Stimulated activated CD8-positive, alpha-beta memory T cell treated with anti-CD3 and anti-CD28 coated beads, Interleukin-4, amount 100 ng/mL, for 24 hours (primary cell): Measurements from ENCODE around the gene TTC17.
"Not testable (repeated sequence)": the region's sequence is repeated elsewhere in the genome, so short reads cannot be mapped to it uniquely, and the experiment has no call there.

ENCODE experiments used
- DNase-seq: peaks from one replicate; pipeline ENCODE4 v3.0.0-alpha.2; 2020; ENCODE audit warnings: low read depth

Gene TTC17

DNA sequence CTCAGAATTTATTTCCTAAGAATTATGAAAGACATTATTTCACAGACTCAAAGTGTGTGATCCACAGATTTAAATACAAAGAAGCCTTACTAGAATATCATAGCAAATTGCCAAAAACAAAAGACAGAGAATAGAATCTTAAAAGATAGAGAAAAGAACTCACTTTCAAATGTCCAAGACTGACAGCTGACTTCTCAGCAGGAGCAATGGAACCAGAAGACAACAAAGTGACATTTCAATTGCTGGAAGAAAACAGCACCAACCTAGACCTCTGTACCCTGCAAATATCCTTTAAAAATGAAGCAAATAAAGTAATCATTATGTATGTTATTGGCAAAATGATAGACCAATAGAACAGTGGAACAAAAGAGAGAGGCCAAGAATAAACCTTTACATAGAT lies 109.2 kb downstream of the TTC17 start:
- DNase-seq = no peak

DNA sequence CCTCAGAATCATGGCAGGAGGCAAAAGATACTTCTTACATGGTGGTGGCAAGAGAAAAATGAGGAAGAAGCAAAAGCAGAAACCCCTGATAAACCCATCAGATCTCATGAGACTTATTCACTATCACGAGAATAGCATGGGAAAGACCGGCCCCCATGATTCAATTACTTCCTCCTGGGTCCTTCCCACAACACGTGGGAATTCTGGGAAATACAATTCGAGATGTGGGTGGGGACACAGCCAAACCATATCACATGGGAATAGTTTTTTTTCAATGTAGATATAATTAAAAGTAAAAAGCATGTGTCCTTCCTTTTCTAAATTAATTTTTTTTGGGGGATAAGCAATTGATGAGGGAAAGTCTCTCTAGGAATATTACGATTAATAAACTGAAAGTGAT lies 118.8 kb downstream of the TTC17 start:
- DNase-seq = not testable (repeated sequence)

GRCh38 chr11:43486141-43486540 lies 127.4 kb downstream of the TTC17 start:
- no peak for DNase-seq

GRCh38 chr11:43489869-43490465 lies 131.2 kb downstream of the TTC17 start:
- DNase-seq = no peak

DNA sequence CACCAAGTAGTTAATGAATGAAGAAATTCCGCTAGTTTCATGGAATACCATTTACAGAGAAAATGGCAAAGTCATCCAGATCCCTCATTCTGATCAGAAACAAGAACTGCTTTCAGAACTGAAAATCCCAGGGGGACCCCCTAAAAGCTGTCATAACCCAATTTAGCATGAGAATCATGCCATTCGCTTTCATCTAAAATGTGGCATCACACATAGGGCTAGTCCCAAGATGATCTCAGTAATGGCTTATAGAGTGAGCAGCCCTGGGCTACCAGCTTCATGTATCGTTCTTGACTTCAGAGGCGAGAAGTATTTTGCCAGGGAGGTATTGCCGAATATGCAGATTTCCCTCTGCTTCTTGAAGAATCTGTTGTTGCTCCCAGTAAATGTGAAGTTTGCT lies 134.0 kb downstream of the TTC17 start:
- DNase-seq = no peak

DNA sequence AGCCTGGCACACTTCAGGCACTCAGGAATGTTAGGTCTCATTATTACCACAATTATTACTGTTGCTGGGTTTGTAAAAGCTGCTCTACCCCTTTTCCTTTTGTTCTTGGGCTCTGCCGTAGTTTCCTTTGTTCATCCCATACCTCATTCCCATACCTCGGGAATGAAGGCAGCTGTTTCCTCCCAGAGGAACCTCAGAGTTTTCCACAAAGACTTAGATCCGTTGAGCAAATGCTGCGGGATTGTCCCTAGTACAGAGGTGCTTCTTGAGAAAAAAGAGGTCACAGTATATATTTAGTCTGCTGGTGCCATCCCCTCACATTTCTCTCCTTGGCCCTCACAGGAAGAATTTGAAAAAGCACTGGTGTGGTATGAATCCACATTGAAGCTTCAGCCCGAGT lies 134.7 kb downstream of the TTC17 start:
- no peak for DNase-seq

GRCh38 chr11:43497144-43497543 lies 138.4 kb downstream of the TTC17 start:
- DNase-seq = no peak

DNA sequence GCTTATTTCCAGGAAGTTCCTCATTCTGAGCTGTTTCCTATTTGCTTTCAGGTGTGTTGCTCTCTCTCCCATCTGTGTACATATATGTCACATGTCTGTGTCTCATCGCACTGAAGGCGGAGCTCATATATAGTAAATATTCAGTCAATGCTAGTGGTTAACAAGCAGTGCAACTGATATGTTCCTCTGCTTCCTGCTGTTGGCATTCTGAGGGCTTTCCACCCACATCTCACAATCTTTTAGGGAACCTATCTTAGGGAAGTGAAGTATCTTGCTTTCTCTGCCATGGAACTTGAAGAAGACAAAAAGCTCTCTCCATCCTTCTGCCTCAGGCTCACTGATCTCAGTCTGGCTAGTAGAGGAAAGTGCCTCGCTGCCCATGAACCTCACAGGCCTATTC lies 139.8 kb downstream of the TTC17 start:
- DNase-seq = no peak

- no peak for DNase-seq
These were observed 144.7 kb downstream of the TTC17 start for GRCh38 chr11:43503417-43503816.

GRCh38 chr11:43504316-43504950 lies 145.7 kb downstream of the TTC17 start:
- DNase-seq = no peak

DNA sequence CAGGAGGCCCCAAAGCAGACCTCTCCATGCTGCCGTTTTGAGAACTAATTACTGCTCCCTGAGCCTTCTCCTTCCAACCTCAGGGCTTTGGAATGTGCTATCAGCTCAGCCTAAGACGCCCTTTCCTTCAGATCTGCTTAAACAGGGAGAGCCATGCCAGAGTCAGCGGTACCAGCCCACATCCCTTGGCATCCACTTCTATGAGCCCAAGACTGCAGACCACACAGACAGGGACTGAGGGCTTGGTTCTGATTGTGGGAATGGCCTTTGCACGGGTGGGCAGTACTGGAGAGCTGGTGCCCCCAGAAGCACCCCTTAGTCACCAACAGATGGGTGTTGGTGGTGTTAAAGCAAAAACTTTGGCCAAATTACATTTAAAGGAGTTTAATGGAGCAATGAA lies 146.5 kb downstream of the TTC17 start:
- DNase-seq = no peak

DNA sequence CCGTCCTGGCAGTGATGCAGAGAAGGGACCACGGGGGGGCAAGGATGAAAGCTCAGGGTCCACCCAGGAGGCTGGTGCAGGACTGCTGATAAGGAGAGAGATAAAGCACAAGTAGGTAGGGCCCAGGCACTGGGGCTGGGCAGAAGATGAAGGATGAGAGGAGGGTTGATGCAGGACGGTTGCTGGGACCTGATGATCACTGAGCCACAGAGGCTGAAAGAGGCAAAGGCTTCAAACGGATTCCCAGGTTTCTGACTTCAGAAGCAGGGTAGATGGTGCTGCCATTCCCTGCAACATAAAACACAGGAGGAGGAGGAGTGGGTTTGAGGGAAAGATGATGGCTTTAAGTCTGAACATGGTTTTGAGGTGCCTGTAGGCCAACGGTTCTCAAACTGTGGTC lies 148.5 kb downstream of the TTC17 start:
- no peak for DNase-seq

DNA sequence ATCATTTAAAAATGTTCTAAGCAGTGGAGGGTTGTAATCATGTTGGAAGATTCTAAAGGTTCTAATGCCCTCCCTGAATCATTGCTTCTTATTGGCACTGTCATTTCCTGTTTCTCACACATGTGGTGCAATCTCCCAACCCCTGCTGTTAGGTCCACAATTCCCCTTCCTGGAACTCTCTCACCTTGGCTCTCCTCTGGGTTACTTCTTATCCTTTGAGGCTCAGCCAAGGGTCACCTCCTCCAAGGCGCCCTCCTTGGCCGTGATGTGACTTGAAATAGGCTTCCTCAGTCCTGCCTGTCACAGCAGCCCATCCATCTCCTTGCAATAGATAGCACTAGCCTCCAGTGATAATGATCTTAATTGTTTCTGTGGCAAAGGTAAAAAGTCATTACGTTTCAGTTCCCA lies 149.8 kb downstream of the TTC17 start:
- DNase-seq = no peak

- DNase-seq = no peak
These were observed 153.2 kb downstream of the TTC17 start for GRCh38 chr11:43511959-43512358.

GRCh38 chr11:43515090-43515489 lies 156.4 kb downstream of the TTC17 start:
- no peak for DNase-seq

DNA sequence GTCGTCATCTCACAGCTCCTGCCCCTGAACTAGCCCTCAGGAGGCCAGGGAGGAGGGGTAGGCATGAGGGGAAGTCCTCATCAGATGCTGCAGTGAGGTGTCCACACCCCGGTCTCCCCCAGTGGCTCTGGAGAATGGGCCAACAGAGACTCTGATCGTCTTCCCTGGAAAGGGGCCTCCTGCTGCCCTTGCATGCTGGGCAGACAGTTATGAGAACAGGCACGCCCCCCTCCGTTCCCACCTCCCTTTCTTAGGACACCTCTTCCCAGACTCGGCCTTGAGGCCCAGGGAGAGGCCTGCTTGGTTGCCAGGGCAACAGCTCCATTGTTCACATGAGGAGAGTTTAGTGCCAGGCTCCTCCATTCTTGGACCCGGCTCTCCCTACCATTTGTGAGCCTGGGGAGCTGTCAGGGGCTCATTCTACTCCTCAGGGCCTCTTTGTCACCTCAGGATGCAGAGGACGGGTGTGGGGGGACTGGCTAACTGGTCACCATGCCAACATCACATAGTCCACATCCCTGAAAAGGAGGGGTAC lies 157.7 kb downstream of the TTC17 start:
- DNase-seq = no peak

DNA sequence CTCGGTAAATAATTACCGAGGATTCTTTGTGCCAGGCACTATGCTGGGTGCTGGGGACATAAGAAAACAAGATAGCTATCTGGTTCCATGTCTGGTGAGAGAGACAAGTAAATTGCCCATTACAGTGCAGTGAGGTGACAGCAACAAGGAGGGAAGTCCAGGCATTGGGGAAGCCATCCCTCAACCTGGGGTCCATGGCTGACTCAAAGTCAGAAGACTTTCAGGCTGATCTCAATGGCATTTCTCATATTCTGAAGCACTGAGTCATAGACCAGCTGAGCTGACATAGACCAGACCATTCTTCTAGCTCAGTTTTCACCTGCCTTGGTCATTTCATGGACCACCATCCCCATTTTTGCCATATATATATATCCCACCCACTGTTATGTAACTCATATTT lies 158.8 kb downstream of the TTC17 start:
- no peak for DNase-seq

- no peak for DNase-seq
These were observed 159.9 kb downstream of the TTC17 start for GRCh38 chr11:43518408-43519160.

- DNase-seq = no peak
These were observed 162.8 kb downstream of the TTC17 start for GRCh38 chr11:43521471-43521870.

- DNase-seq = no peak
These were observed 164.9 kb downstream of the TTC17 start for GRCh38 chr11:43523632-43524031.

GRCh38 chr11:43532041-43532440 lies 173.3 kb downstream of the TTC17 start:
- DNase-seq = no peak

GRCh38 chr11:43537833-43538615 lies 179.3 kb downstream of the TTC17 start:
- no peak for DNase-seq
